Chondrocyte (in vitro differentiated cells): ENCODE data around the gene UNC13B. TPM values are rescaled to one million over a fixed set of nuclear protein-coding genes. Genes with fewer than 3 reads are reported as not detected.

Experiments
- DNase-seq: peaks from one replicate; pipeline ENCODE4 v3.0.0; 2021; ENCODE audit warnings: mixed read lengths, low spot score
- H3K27ac Mint-ChIP-seq: one replicate; pipeline ENCODE4 v1.8.0; 2021; ENCODE audit warnings: mild to moderate bottlenecking, moderate library complexity, mixed read lengths; ENCODE audit not compliant: unreplicated experiment
- H3K27me3 Mint-ChIP-seq: 2 replicates; pipeline ENCODE4 v1.8.0; 2021; ENCODE audit warnings: low read depth, mixed read lengths
- H3K36me3 Mint-ChIP-seq: 2 replicates; pipeline ENCODE4 v1.8.0; 2021; ENCODE audit warnings: low read depth, mixed read lengths
- H3K4me1 Mint-ChIP-seq: 2 replicates; pipeline ENCODE4 v1.8.0; 2021; ENCODE audit warnings: low read depth, mild to moderate bottlenecking, mixed read lengths
- H3K4me3 Mint-ChIP-seq: one replicate; pipeline ENCODE4 v1.8.0; 2021; ENCODE audit warnings: mild to moderate bottlenecking, moderate library complexity, mixed read lengths; ENCODE audit not compliant: unreplicated experiment
- H3K9me3 Mint-ChIP-seq: 2 replicates; pipeline ENCODE4 v1.8.0; 2021; ENCODE audit warnings: low read depth, mixed read lengths
- CTCF ChIP-seq: fragments of 200-600 bp; sonication (generic); IDR thresholded peaks from 2 replicates; pipeline ENCODE4 v1.5.0; 2021; ENCODE audit warnings: antibody characterized with exemption, mild to moderate bottlenecking, moderate library complexity
- total RNA-seq: library from RNA; stranded (reverse); gene quantifications from 3 replicates; pipeline ENCODE4 v1.2.1, GENCODE V29; 2021

Gene UNC13B
- total RNA-seq, 1 donor from 2014 or later = 32.8 TPM

DNA sequence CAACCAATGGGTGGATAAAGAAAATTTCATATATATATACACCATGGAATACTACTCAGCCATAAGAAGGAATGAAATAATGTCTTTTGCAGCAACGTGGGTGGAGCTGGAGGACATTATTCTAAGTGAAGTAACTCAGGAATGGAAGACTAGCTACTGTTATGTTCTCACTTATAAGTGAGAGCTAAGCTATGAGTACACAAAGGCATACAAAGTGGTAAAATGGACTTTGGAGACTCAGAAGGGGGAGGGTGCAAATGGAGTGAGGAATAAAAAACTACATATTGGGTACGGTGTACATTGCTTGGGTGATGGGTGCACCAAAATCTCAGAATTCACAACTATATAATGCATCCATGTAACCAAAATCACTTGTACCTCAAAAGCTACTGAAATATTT is 260.9 kb downstream of the UNC13B start:
- Mint-ChIP-seq H3K4me3 (no peak overlapping the region), H3K4me1 (no peaks in the 10 kb centered on the region), H3K27ac (no peak overlapping the region), H3K27me3 (no peaks in the 10 kb centered on the region), H3K9me3 (peaks cover 25% of the 10 kb centered on the region), H3K36me3 (peaks cover 3% of the 10 kb centered on the region)
- DNase-seq = no peak
- TF ChIP-seq CTCF = no peak

GRCh38 chr9:35423499-35423898 is 261.7 kb downstream of the UNC13B start:
- no peak for TF ChIP-seq CTCF
- Mint-ChIP-seq H3K4me1 (no peaks in the 10 kb centered on the region), H3K27ac (no peak overlapping the region), H3K9me3 (peaks cover 23% of the 10 kb centered on the region), H3K4me3 (no peak overlapping the region), H3K36me3 (peaks cover 4% of the 10 kb centered on the region), H3K27me3 (no peaks in the 10 kb centered on the region)
- no peak for DNase-seq

DNA sequence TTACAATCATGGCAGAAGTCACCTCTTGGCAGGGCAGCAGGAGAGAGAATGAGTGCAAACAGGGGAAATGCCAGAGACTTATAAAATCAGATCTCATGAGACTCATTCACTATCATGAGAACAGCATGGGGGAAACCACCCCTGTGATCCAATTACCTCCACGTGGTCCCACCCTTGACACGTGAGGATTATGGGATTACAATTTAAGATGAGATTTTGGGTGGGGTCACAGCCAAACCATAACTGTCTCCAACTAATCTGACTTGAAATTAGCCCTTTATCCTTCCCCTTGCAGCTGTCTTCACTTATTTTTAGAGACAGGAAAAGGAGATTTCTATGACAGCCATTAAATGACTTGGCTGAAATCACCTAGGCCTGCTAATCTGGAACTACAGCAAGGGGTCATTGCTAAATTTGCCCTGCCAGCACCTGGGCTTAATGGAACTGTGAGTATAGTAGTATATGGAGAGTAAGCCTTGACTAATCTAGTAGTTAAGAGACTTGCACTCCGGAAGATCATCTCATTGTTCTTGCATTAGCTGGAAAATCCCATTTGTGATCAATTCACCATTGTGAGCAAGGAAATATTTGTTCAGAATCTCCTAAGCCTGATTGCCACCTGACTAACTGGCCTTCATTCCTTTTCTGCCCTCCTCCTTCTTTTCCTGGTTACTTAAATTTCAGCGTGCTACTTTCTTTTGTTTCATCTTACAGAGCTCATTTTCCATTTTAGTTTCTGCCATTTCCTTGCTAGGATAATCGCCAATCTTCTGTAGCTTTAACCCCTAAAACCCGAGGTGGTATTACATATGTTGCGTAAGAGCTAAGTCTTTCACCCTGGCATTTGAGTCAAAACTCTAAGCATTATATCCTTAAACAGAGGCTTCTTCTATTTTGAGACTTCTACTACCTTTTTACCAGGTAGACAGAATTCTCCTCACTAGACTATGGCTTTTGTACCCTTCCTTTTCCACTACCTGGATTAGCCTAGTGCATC is 262.8 kb downstream of the UNC13B start:
- H3K9me3 Mint-ChIP-seq = peaks cover 19% of the 10 kb centered on the region
- H3K36me3 Mint-ChIP-seq = peaks cover 1% of the 10 kb centered on the region
- H3K4me3 Mint-ChIP-seq = no peak overlapping the region
- no peaks in the 10 kb centered on the region for H3K27me3 Mint-ChIP-seq
- H3K27ac Mint-ChIP-seq = no peak overlapping the region
- no peaks in the 10 kb centered on the region for H3K4me1 Mint-ChIP-seq
- no peak for DNase-seq
- TF ChIP-seq CTCF = no peak

- Mint-ChIP-seq H3K27ac (no peak overlapping the region), H3K4me1 (no peaks in the 10 kb centered on the region), H3K27me3 (no peaks in the 10 kb centered on the region), H3K36me3 (peaks cover 1% of the 10 kb centered on the region), H3K4me3 (no peak overlapping the region), H3K9me3 (peaks cover 16% of the 10 kb centered on the region)
- DNase-seq = no peak
- no peak for TF ChIP-seq CTCF
Measured at GRCh38 chr9:35426627-35427026, 264.8 kb downstream of the UNC13B start.

- H3K4me3 Mint-ChIP-seq = no peak overlapping the region
- peaks cover 25% of the 10 kb centered on the region for H3K27me3 Mint-ChIP-seq
- peaks cover 1% of the 10 kb centered on the region for H3K36me3 Mint-ChIP-seq
Measured at GRCh38 chr9:35431467-35431866, 269.7 kb downstream of the UNC13B start.

More at GRCh38 chr9:35431467-35431866, 269.7 kb downstream of the UNC13B start:
- no peaks in the 10 kb centered on the region for H3K4me1 Mint-ChIP-seq
- no peak for DNase-seq
- no peak for TF ChIP-seq CTCF
- no peak overlapping the region for H3K27ac Mint-ChIP-seq
- H3K9me3 Mint-ChIP-seq = peaks cover 16% of the 10 kb centered on the region
